ENCODE data around the gene CYTH1.

CYTH1 gene

DNA sequence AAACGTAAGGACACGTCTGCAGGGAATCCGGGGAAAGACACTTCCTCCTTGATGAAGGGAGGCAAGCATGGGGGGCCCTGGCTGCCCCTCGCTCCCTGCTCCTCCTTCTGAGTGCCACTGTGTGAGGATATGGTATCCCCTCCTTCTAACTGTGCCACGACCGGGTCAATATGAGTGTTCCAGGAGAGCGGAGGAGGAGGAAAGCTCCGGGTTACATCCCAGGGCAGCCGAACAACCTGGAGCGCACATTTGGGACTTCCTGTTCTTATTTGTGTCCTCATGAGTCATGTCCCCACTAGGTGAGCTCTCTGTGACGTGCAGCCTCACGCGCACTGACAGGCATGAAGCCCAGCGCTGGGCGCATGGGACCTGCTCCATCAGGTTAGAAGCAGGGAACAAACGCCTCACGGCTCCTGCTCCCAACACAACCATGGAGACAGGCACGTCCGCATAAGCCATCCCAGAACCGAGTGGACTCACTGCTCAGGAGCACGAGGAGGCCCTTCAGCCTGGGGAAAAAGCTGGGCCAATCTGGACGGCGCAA lies 112.0 kb downstream of the CYTH1 start:
- no peak for DNase-seq (ENCODE audit: low spot score)

- DNase-seq (ENCODE audit: low spot score), result no peak
Measured at GRCh38 chr17:78669256-78669974, 112.7 kb downstream of the CYTH1 start.

- no peak for DNase-seq (ENCODE audit: low spot score)
Measured at GRCh38 chr17:78668847-78669246, 113.2 kb downstream of the CYTH1 start.

- no peak for DNase-seq (ENCODE audit: low spot score)
Measured at GRCh38 chr17:78667741-78668640, 114.1 kb downstream of the CYTH1 start.

GRCh38 chr17:78667091-78667490 lies 115.0 kb downstream of the CYTH1 start:
- no peak for DNase-seq (ENCODE audit: low spot score)

DNA sequence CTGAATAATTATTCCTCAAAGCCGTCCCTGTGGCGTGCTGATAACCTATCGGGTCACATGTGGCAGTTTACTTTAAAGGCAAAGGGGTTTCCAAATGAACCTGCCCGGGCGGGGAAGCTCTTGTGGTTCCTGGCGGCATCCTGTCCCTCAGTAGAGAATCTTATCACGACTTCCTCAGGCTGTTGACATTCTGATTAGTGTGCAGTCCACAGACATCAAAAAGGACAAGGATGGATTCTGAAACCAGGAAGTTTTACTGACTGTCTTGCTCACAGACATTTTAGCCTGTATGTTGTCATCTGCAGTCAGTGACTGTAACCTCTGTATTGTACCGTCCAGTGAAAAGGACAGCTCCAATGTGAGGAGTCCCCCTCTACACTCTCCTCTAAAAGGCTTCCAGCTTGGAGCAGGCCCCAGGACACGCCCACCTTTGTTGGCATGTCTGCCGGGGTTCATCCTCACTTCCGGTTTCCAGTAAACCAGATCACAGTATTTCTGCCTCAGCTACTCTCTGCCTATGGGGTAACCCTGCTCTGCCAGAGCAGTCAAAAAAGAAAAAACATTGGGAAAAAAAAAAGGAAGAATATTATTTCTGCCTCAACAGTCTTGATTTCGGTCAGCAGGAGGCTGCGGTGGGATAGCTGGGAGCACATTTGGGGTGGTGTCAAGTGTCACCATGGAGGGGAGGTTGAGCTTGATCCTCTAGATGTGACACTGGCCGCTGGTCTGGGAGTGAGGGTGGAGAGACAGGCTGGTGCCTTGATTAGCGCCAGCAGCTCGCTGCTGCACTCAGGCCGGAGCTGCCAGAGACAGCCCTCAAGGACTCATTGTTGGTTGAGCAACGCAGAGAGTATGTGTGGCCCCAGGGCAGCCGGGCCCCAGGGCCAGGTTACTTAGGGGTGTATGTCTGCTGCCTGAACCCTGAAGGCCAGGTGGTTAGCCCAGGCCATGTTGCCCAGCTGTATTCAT lies 115.8 kb downstream of the CYTH1 start:
- no peak for DNase-seq (ENCODE audit: low spot score)

DNA sequence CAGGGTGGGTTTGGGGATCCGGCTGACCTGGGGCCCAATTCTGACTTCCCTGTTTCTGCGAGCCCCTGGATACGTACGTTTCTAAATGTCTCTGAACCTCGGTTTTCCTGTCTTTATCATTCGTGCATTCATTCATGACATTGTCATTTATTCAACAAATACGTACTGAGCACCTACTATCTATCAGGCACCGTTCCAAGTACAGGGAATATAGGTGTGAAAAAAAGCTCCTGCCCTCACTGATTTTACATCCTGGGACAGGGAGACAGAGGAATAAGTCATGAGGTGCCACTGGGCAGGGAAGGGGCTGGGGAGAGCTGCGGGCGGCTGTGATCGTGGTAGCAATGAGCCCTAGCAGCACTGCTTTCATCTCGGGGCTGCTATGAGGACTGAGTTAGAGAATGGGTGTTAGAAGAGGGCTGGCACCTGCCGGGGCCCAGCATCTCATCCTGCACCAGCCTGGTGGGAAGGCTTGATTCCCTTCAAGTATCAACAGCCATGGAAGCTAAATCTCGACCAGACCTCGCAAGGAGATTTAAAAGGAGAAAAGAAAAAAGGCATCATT lies 116.6 kb downstream of the CYTH1 start:
- no peak for DNase-seq (ENCODE audit: low spot score)

GRCh38 chr17:78664476-78665386 lies 117.3 kb downstream of the CYTH1 start:
- DNase-seq (ENCODE audit: low spot score), result no peak

DNA sequence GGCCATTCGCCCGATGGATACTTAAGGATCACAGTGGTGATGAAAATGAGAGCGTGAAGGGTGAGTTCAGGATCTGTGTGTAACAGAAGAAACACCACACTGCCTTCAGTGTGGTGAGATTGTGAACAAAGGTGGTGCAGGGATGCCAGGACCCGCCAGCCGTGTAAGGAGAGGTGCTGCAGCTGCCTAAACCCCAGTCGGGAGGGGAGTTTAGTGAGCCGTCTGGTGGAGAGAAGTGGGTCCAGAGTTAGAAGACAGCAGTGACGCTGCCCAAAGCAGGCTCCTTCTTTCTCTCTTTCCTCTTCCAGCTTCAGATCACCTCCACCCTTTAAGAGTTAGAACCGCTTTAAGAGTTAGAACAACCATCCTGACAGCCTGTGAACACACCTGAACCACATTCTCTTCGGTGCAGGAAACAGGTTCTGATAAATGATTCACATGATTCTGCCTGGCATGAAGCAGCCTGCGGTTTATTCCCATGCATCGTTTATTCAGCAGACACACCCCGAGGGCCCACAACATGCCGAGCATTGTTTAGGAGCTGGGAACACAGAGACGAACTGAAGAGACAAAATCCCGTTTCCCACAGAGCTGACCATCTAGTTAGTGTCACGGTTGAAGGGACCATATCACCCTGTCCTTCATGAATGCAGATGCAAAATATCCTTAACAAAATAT lies 120.8 kb downstream of the CYTH1 start:
- DNase-seq (ENCODE audit: low spot score), result no peak

- no peak for DNase-seq (ENCODE audit: low spot score)
Measured at GRCh38 chr17:78659546-78659945, 122.5 kb downstream of the CYTH1 start.

DNA sequence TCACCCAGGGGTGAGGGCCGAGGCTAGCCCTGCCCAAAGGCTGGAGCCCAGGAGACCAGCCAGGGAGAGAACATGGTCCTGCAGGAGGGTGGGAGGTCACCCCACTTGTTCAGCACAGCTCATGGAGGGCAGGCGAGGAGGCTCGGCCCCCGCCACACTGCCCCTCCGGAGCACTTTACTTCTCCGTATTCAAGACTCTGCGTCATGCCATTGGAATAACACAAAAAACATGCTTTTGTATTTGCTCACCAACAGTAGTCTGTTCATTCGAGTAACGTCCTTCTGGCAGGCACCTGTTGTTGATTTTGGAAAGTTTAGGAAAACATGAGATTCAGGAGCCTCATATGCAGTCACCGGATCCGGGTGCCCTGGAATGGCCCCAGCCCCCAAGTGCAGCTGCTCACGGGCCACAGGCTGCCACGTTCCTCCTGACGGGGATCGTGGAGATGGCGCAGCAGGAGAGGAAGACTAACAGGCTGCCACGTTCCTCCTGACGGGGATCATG lies 123.7 kb downstream of the CYTH1 start:
- DNase-seq (ENCODE audit: low spot score), result no peak

DNA sequence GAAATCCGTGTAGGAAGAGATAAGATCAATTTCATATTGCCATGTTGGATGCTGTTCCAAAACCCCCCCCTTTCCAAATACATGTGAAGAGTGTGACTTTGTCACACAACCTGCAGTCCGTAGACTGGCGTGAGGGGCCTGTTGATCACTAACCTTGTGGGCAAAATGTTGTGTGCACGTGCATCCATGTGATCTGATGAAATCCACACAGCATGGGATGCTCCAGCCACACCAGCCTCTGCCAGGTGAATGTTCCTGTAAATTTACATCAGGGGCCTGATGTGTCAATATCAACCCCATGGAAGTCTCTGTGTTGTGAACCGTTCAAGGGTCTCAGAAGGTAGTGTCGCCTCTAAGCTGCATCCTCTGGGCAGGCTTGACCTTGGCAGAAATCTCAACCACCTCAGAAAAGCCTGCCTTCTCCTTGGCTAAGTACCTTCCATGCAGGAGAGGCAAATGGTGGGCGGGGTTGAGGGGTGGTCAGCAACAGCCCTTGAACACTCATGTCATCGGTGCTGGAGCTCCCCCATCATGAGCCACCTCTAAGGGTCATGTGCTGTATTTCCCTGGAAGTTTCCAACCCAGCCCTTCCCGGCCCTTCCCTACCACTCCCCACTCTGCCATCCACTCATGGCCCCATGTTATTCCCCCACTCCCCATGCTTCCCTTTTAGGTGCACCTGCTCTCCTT lies 126.7 kb downstream of the CYTH1 start:
- DNase-seq (ENCODE audit: low spot score), result no peak

- no peak for DNase-seq (ENCODE audit: low spot score)
Measured at GRCh38 chr17:78654325-78654724, 127.7 kb downstream of the CYTH1 start.

DNA sequence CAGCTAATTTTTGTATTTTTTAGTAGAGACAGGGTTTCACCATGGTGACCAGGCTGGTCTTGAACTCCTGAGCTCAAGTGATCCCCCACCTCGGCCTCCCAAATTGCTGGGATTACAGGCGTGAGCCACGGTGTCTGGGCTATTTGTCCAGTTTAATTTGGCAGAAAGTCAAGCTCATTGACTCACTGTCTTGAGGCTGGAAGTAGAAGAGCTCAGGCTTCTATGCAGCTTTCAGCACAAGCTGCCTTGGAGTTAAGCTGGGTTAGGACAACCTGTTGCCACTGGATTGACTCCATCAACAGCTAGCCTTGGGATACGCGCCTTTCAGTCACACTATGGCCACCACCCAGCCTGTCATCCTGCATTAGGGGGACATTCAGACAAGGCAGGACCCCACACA lies 128.7 kb downstream of the CYTH1 start:
- DNase-seq (ENCODE audit: low spot score), result no peak

GRCh38 chr17:78652913-78653312 lies 129.2 kb downstream of the CYTH1 start:
- no peak for DNase-seq (ENCODE audit: low spot score)

GRCh38 chr17:78652024-78652423 lies 130.0 kb downstream of the CYTH1 start:
- no peak for DNase-seq (ENCODE audit: low spot score)

DNA sequence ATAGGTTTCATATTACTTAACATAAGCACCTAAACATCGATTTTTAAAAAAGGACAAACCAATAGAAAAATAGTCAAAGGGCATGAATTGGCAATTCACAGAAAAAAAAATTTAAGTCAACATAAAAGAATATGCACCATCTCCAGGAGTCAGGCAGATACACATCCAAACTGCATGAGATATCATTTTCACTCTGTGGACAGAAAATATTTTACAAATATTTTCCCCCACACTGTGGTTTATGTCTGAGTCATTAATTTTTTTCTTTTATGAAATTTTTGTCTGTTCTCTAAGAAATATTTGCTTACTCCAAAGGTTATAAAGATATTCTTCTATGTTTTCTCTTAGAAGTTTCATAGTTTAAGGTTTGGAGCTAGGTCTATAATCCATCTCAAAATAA lies 130.5 kb downstream of the CYTH1 start:
- no peak for DNase-seq (ENCODE audit: low spot score)

- DNase-seq (ENCODE audit: low spot score), result no peak
Measured at GRCh38 chr17:78650093-78650715, 131.9 kb downstream of the CYTH1 start.

DNA sequence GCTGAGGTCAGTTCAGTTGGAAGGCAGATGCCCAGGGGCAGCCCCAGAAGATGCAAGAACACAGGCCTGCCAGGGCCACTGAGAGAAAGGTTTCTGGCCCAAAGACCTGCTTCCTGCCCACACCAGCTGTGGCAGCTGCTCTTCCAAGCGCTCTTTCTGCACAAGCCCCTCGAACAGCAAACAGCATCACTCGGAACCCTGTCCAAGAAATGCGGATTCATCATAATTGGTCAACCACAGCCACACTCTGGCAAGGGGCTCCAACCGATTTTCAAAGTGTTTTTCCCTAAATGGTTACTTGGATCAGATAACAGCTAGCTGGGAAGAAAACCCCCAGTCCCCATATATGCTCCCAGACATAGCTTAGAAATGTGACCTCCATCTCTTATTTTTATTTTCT lies 133.8 kb downstream of the CYTH1 start:
- no peak for DNase-seq (ENCODE audit: low spot score)

Data from iPS-NIHi11 (cell line).